Body of pancreas (tissue), 4 donors: ENCODE results near the gene JMY. TPM values are rescaled to one million over a fixed set of nuclear protein-coding genes. Genes with fewer than 3 reads are reported as not detected.

ENCODE experiments used
- ATAC-seq: fragments of 150-250 bp; one replicate; pipeline ENCODE4 v1.9.1; 2016
- DNase-seq, 4 donors: peaks; one replicate each; pipeline ENCODE4 v3.0.0-alpha.2; 2019
- H3K27ac ChIP-seq, 4 donors: fragments of 200-600 bp; sonication (generic); 1 replicate in 3 of 4; 2 replicates in 1 of 4; pipeline versions ENCODE4 v1.5.1 to v1.6.1; 2016 to 2019; ENCODE audit warnings: mild to moderate bottlenecking in 1 of 4, mixed read lengths in 1 of 4, moderate library complexity in 1 of 4
- H3K27me3 ChIP-seq, 2 donors: fragments of 200-600 bp; sonication (generic); one replicate each; pipeline ENCODE4 v1.6.0; 2016; ENCODE audit warnings: mild to moderate bottlenecking in 1 of 2
- H3K36me3 ChIP-seq, 2 donors: fragments of 200-600 bp; sonication (generic); replicated peaks in 1 of 2; 2 replicates each; pipeline ENCODE4 v1.5.1; 2016; ENCODE audit warnings: low read depth in 2 of 2; ENCODE audit not compliant: insufficient read depth in 1 of 2
- H3K4me1 ChIP-seq: fragments of 200-600 bp; sonication (generic); one replicate; pipeline ENCODE4 v1.6.0; 2016
- H3K4me3 ChIP-seq, 2 donors: fragments of 200-600 bp; sonication (generic); 1 replicate in 1 of 2; 2 replicates in 1 of 2; pipeline ENCODE4 v1.5.1; 2016 to 2019
- H3K9me3 ChIP-seq, 3 donors: fragments of 200-600 bp; sonication (generic); 1 replicate in 2 of 3; 2 replicates in 1 of 3; pipeline ENCODE4 v1.5.1; 2016
- POLR2A ChIP-seq, 3 donors: fragments of 450-650 bp; IDR thresholded peaks; one replicate each; pipeline ENCODE4 v1.6.1; 2016; ENCODE audit warnings: antibody characterized with exemption in 3 of 3, mild to moderate bottlenecking in 2 of 3
- WGBS, 2 donors: methylation state at CpG; one replicate each; pipeline ENCODE4 v1.1.5; 2017; 5-methylcytosine and 5-hydroxymethylcytosine counted together
- intact Hi-C: fragments of 100-400 bp; cut with DNase I; formaldehyde crosslinking; loops from one replicate; pipeline ENCODE4 v1.15.1; 2023
- total RNA-seq, 2 donors: library from RNA; depleted of rRNA; stranded (reverse); fragments of >200 nt; gene quantifications; one replicate each; pipeline ENCODE4 v1.1.0, GENCODE V29; 2016
- TF ChIP-seq, protein P1 (sequence below), 7 experiments: fragments of 450-650 bp in 4 of 7; fragments of 200-600 bp in 3 of 7; sonication (generic) in 3 of 7; IDR thresholded peaks; one replicate each; pipeline ENCODE4 v1.5.1; 2016 to 2019; ENCODE audit warnings: antibody characterized with exemption in 7 of 7

Gene JMY
- total RNA-seq, 2 donors from 2014 or later: 11.9 to 15.8 TPM

DNA sequence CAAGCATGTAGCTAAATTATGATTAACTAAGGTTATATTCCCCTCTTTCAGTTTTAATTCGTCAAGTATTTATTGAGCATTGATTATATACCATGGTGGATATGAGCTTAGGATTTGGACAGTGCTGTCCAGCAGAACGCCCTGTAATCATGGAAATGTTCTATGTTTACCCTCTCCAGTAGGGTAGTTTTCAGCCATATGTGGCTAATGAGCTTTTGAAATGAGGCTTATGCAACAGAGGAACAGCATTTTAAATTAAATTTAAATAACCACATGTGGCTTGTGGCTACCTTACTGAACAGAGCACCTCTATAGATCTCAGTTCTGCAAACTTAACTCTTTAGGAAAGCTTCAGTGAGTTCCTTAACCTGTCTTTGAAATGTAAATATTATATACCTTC lies 59.1 kb downstream of the JMY start:
- TF ChIP-seq, protein P1, sequence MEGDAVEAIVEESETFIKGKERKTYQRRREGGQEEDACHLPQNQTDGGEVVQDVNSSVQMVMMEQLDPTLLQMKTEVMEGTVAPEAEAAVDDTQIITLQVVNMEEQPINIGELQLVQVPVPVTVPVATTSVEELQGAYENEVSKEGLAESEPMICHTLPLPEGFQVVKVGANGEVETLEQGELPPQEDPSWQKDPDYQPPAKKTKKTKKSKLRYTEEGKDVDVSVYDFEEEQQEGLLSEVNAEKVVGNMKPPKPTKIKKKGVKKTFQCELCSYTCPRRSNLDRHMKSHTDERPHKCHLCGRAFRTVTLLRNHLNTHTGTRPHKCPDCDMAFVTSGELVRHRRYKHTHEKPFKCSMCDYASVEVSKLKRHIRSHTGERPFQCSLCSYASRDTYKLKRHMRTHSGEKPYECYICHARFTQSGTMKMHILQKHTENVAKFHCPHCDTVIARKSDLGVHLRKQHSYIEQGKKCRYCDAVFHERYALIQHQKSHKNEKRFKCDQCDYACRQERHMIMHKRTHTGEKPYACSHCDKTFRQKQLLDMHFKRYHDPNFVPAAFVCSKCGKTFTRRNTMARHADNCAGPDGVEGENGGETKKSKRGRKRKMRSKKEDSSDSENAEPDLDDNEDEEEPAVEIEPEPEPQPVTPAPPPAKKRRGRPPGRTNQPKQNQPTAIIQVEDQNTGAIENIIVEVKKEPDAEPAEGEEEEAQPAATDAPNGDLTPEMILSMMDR (IDR thresholded peaks at IDR 0.05): no peak
- TF ChIP-seq POLR2A (IDR thresholded peaks at IDR 0.05): no peak
- H3K9me3 ChIP-seq: no peaks in the 10 kb centered on the region
- no peak overlapping the region for H3K27ac ChIP-seq
- H3K27me3 ChIP-seq: no peaks in the 10 kb centered on the region
- intact Hi-C loops: no loop called here
- H3K4me3 ChIP-seq: no peak overlapping the region
- ATAC-seq (no peak), DNase-seq (no peak)
- H3K36me3 ChIP-seq: peaks cover 0 to under 1% of the 10 kb centered on the region in 2 donors
- H3K4me1 ChIP-seq: no peaks in the 10 kb centered on the region
- WGBS, 2 donors: 87 to 93% methylated on average over 2 of the region's 2 CpGs

DNA sequence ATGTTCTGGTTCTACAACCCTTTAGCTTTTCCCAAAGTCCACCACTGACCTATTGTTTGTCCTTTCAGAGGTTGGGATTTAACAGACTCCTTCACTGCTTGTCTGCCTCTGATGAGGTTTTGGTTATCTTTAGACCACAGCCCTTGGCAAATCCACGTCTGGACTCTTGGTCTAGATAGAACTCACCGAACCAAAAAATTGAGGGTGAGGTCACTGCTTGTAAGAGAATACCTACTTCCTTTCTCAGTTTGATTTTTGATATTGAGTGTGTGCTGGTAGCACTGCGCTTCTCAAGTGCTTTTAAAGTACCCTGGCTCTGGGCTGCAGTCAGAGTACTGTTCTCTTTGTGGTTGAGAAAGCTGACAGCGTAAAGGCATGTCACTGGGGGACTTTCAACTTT lies 61.7 kb downstream of the JMY start:
- DNase-seq (no peak), ATAC-seq (no peak)
- H3K27me3 ChIP-seq: no peaks in the 10 kb centered on the region
- H3K27ac ChIP-seq: no peak overlapping the region
- H3K9me3 ChIP-seq: no peaks in the 10 kb centered on the region
- intact Hi-C loops: no loop called here
- peaks cover 0 to 5% of the 10 kb centered on the region in 2 donors for H3K36me3 ChIP-seq
- 83 to 86% methylated on average over 4 of the region's 4 CpGs for WGBS, 2 donors
- TF ChIP-seq POLR2A (IDR thresholded peaks at IDR 0.05): no peak
- TF ChIP-seq, protein P1 (IDR thresholded peaks at IDR 0.05): no peak
- no peaks in the 10 kb centered on the region for H3K4me1 ChIP-seq
- no peak overlapping the region for H3K4me3 ChIP-seq

DNA sequence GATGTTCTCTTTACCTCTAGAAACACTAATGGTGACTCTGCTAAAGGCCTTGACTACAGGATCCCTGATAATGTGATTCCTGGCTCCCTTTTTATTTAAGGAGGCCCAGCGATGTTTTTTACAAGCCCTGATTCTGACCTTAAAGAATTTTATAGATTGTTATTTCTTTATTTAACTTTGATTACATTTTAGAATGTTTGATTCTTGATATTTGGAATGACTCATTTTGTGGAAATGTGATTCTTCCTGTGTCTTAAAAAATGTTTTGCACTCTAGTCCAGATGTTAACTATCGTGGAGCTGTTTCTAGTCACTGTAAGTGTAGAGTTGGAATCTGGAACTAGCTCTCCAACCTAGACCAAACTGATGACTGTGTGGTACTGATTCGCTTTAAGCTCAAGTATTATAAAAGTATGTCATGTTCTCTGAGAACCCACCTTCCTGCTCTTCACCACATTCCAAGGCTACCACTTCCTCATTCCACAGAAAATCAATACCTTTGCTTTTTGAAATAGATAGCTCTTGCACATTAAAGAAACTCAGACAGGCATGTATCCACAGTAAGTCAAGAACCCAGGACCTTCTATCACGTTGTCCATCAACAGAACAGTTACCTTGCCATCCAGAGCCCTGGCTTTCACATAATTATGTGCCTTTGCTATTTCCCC lies 65.2 kb downstream of the JMY start:
- Histone ChIP-seq H3K27me3 (no peaks in the 10 kb centered on the region), H3K27ac (no peak overlapping the region), H3K4me1 (no peaks in the 10 kb centered on the region), H3K4me3 (no peak overlapping the region), H3K36me3 (peaks cover 0 to 5% of the 10 kb centered on the region in 2 donors), H3K9me3 (no peaks in the 10 kb centered on the region)
- intact Hi-C loops: no loop called here
- no peak for ATAC-seq
- no peak for TF ChIP-seq POLR2A (IDR thresholded peaks at IDR 0.05)
- TF ChIP-seq, protein P1 (IDR thresholded peaks at IDR 0.05): no peak
- 82 to 88% methylated on average over 4 of the region's 4 CpGs for WGBS, 2 donors
- DNase-seq: no peak

DNA sequence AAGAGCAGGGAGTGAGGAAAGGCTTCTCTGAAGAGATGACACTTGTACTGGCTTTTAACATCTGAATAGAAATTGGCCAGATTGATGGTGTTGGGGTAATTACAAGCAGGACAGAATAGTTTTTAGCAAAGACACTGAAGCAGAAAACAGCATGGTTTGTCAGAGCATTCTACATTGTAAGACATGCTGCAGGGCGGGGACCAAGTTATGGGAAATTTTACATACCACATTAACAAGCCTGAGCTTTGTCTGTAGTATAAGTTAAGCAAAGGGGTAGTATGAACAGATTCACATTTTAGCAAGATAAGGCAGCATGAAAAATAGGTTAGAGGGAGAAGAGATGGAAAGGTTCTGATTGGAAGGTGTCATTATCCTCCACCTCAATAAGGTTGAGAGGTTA lies 66.5 kb downstream of the JMY start:
- DNase-seq (no peak), ATAC-seq (no peak)
- 100% methylated on average over 1 of the region's 1 CpG for WGBS, 2 donors
- H3K27me3 ChIP-seq: no peaks in the 10 kb centered on the region
- H3K4me1 ChIP-seq: no peaks in the 10 kb centered on the region
- intact Hi-C loops: no loop called here
- no peak overlapping the region for H3K4me3 ChIP-seq
- H3K9me3 ChIP-seq: no peaks in the 10 kb centered on the region
- TF ChIP-seq POLR2A (IDR thresholded peaks at IDR 0.05): no peak
- TF ChIP-seq, protein P1 (IDR thresholded peaks at IDR 0.05): no peak
- H3K27ac ChIP-seq: no peak overlapping the region
- H3K36me3 ChIP-seq: peaks cover 0 to 9% of the 10 kb centered on the region in 2 donors

DNA sequence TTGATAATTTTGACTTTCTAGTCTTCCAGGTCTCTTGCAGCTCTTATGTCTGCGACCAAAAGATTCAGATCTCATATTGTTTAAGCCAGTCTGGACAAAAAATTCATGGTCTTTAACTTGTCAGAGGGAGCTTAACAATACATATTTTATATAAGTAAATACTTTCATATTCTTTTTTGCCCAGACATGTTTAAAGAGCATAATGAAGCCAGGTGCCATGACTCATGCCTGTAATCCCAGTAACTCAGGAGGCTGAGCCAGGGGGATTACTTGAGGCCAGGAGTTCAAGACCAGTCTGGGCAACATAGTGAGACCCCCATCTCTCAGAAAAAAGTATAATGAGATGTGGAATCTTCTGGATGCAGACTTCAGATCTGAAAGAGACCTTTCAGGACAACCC lies 69.8 kb downstream of the JMY start:
- Histone ChIP-seq H3K9me3 (no peaks in the 10 kb centered on the region), H3K27ac (no peak overlapping the region), H3K4me1 (no peaks in the 10 kb centered on the region), H3K36me3 (peaks cover 0 to 9% of the 10 kb centered on the region in 2 donors), H3K27me3 (no peaks in the 10 kb centered on the region), H3K4me3 (no peak overlapping the region)
- 88 to 95% methylated on average over 1 of the region's 1 CpG for WGBS, 2 donors
- TF ChIP-seq POLR2A (IDR thresholded peaks at IDR 0.05): no peak
- TF ChIP-seq, protein P1 (IDR thresholded peaks at IDR 0.05): no peak
- ATAC-seq: no peak
- DNase-seq: no peak
- intact Hi-C loops: no loop called here
